ENCODE results near the gene VPS11.

Gene VPS11

DNA sequence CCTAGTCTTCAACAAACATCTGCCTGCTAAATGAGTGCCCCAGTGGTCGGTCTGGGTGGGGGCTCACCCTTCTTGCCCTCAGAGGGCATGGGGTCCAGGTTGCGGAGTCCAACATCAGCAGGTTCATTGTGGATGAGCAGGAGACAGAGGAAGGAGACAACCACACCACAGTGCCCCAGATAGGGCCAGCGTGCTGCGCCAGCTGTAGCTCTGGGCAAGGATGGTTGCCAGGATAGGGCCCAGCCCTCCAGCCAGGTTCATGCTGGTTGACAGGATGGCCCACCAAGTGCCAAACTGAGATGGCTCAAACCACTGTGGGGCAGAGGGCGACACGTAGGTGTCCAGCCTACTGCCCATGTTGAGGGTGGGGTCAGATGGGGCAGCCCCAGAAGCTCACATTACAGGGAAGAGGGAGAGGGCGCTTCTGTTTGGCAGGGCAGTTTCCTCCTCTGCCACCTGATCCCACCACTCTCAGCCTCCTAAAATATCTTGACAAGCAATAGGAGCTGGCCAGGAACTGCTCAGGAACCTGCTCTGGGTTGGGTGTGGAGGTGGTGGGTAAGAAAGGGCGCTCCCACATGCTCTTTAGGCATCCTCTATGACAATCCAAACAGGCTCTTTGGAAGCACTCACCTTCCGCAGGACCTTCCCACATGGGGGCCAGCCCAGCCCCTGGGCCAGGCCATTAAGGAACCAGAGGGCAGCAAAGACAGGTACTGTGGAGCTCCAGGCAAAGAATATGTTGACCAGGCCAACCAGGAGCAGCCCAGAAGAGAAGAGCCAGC lies 39.9 kb upstream of the VPS11 start:
- ChIA-PET CTCF (interaction anchor here (0.8 to 1.3 kb wide), 3 partner anchors 9 to 71 kb away, joined by 3 to 6 read pairs (median 3); partner anchors contain the start of genes RPS25, TRAPPC4 and UPK2), POLR2A (no interaction called here)
- no peak for DNase-seq (ENCODE audit: extremely low spot score)
- TF ChIP-seq, protein P1, sequence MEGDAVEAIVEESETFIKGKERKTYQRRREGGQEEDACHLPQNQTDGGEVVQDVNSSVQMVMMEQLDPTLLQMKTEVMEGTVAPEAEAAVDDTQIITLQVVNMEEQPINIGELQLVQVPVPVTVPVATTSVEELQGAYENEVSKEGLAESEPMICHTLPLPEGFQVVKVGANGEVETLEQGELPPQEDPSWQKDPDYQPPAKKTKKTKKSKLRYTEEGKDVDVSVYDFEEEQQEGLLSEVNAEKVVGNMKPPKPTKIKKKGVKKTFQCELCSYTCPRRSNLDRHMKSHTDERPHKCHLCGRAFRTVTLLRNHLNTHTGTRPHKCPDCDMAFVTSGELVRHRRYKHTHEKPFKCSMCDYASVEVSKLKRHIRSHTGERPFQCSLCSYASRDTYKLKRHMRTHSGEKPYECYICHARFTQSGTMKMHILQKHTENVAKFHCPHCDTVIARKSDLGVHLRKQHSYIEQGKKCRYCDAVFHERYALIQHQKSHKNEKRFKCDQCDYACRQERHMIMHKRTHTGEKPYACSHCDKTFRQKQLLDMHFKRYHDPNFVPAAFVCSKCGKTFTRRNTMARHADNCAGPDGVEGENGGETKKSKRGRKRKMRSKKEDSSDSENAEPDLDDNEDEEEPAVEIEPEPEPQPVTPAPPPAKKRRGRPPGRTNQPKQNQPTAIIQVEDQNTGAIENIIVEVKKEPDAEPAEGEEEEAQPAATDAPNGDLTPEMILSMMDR (IDR thresholded peaks at IDR 0.05; ENCODE audit: control extremely low read depth, extremely low read depth, low read depth, missing control alignments), result no peak

GRCh38 chr11:119028346-119029068 lies 39.1 kb upstream of the VPS11 start:
- TF ChIP-seq, protein P1 (IDR thresholded peaks at IDR 0.05; ENCODE audit: control extremely low read depth, extremely low read depth, low read depth, missing control alignments), result no peak
- no peak for DNase-seq (ENCODE audit: extremely low spot score)
- CTCF ChIA-PET, result interaction anchor here (0.8 to 1.3 kb wide), 3 partner anchors 10 to 72 kb away, joined by 3 to 6 read pairs (median 3); partner anchors contain the start of genes RPS25, TRAPPC4 and UPK2
- POLR2A ChIA-PET, result no interaction called here

DNA sequence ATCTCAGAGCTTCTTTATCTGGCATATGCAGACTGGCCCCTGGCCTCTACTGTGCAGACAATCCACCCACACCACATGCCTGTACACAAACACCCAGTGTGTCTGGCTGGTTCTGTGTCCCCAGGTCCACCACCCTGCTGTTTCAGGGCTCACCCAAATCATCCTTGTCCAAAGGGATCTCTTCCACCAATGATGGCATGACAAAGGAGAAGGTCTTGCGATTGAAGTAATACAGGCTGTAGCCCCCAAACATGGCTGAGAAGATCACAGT lies 38.6 kb upstream of the VPS11 start:
- ChIA-PET CTCF (interaction anchor here (1.3 to 1.6 kb wide), 2 partner anchors 10 to 72 kb away, joined by 3 to 5 read pairs; partner anchors contain the start of genes RPS25, TRAPPC4 and UPK2), POLR2A (no interaction called here)
- TF ChIP-seq, protein P1 (IDR thresholded peaks at IDR 0.05; ENCODE audit: control extremely low read depth, extremely low read depth, low read depth, missing control alignments), result no peak
- DNase-seq (ENCODE audit: extremely low spot score), result no peak

- ChIA-PET POLR2A (interaction anchor here (0.6 to 1.0 kb wide), 2 partner anchors 11 to 65 kb away, joined by 3 to 5 read pairs; partner anchors contain the start of genes RPS25 and TRAPPC4), CTCF (interaction anchor here (0.9 to 4.6 kb wide), 9 partner anchors 8 to 73 kb away, joined by 3 to 47 read pairs (median 5); partner anchors contain the start of genes CENATAC, DPAGT1, RPS25 and TRAPPC4)
- peak; percentile 40 for DNase-seq (ENCODE audit: extremely low spot score)
- TF ChIP-seq, protein P1 (IDR thresholded peaks at IDR 0.05; ENCODE audit: control extremely low read depth, extremely low read depth, low read depth, missing control alignments), result no peak
These were observed 38.1 kb upstream of the VPS11 start for GRCh38 chr11:119029340-119030028.

DNA sequence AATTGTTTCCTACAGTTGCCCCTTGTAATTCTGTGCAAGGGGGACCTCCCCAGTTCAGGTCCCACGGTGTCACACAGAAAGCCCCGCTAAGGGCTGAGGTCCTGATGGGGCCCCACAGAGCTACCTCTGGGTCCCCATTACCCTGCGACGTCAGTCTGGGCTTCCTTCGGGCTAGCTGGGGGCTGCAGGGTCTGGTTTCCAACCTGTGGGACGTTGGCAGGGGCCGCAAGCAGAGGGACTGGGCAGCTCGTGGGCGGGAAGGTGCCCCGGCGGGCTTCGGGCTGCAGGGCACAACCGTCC lies 37.6 kb upstream of the VPS11 start:
- no peak for DNase-seq (ENCODE audit: extremely low spot score)
- TF ChIP-seq, protein P1 (IDR thresholded peaks at IDR 0.05; ENCODE audit: control extremely low read depth, extremely low read depth, low read depth, missing control alignments), result no peak
- ChIA-PET POLR2A (interaction anchor here (0.6 to 1.0 kb wide), 2 partner anchors 11 to 65 kb away, joined by 3 to 5 read pairs; partner anchors contain the start of genes RPS25 and TRAPPC4), CTCF (interaction anchor here (0.9 to 4.6 kb wide), 10 partner anchors 8 to 166 kb away, joined by 3 to 47 read pairs (median 4); partner anchors contain the start of genes CENATAC, DPAGT1, RPS25 and TRAPPC4)

All from GM10248 (cell line).